Naive thymus-derived CD4-positive, alpha-beta T cell (primary cell): Measurements from ENCODE around the gene GABRB1. TPM values are rescaled to one million over a fixed set of nuclear protein-coding genes. Genes with fewer than 3 reads are reported as not detected.

ENCODE experiments used
- ATAC-seq: fragments of 150-1000 bp; cut with Tn5 transposase; 2 replicates; pipeline ENCODE4 v1.10.0; 2021; ENCODE audit warnings: mild to moderate bottlenecking, moderate library complexity
- CTCF ChIA-PET: fragments of 350-600 bp; sonication (Branson Sonifier 250); formaldehyde crosslinking; loops from one replicate; lab custom pipeline; 2021; ENCODE audit warnings: antibody characterized with exemption; lab: Charles Lee
- POLR2A ChIA-PET: fragments of 350-600 bp; sonication (Branson Sonifier 250); formaldehyde crosslinking; loops from one replicate; lab custom pipeline; 2021; ENCODE audit warnings: antibody characterized with exemption, inconsistent platforms; lab: Charles Lee
- DNase-seq, 9 donors: peaks; one replicate each; pipeline versions ENCODE4 v3.0.0 to v3.0.0-alpha.2; 2020 to 2022; ENCODE audit warnings: mixed read lengths in 1 of 9
- H3K27ac ChIP-seq: one replicate; pipeline ENCODE4 v1.7.0; 2013; ENCODE audit warnings: mild to moderate bottlenecking, low read depth, low read length, moderate library complexity
- H3K27me3 ChIP-seq, 2 donors: one replicate each; pipeline ENCODE4 v1.7.0; 2013; ENCODE audit warnings: low read length in 2 of 2, mild to moderate bottlenecking in 2 of 2, moderate library complexity in 2 of 2; ENCODE audit not compliant: control insufficient read depth in 2 of 2, insufficient read depth in 2 of 2
- H3K36me3 ChIP-seq, 3 experiments: 1 replicate in 2 of 3; 2 replicates in 1 of 3; pipeline ENCODE4 v1.7.0; 2013; ENCODE audit warnings: low read length in 3 of 3, mild to moderate bottlenecking in 3 of 3, moderate library complexity in 1 of 3; ENCODE audit not compliant: insufficient read depth in 3 of 3, control insufficient read depth in 2 of 3
- H3K4me1 ChIP-seq, 2 donors: one replicate each; pipeline ENCODE4 v1.7.0; 2013; ENCODE audit warnings: low read length in 2 of 2, mild to moderate bottlenecking in 2 of 2, moderate library complexity in 1 of 2; ENCODE audit not compliant: control insufficient read depth in 2 of 2, insufficient read depth in 2 of 2
- H3K4me3 ChIP-seq: 2 replicates; pipeline ENCODE4 v1.7.0; 2013; ENCODE audit warnings: mild to moderate bottlenecking, low read length
- H3K9me3 ChIP-seq, 3 experiments: 1 replicate in 2 of 3; 2 replicates in 1 of 3; pipeline ENCODE4 v1.7.0; 2013; ENCODE audit warnings: low read length in 3 of 3; ENCODE audit not compliant: control insufficient read depth in 2 of 3
- H3K27ac Mint-ChIP-seq, 9 donors: one replicate each; pipeline ENCODE4 v1.8.0; 2020 to 2022; ENCODE audit warnings: mixed read lengths in 9 of 9, mild to moderate bottlenecking in 8 of 9, moderate library complexity in 5 of 9, inconsistent platforms in 2 of 9
- H3K27me3 Mint-ChIP-seq, 5 donors: one replicate each; pipeline ENCODE4 v1.8.0; 2021 to 2022; ENCODE audit warnings: mixed read lengths in 5 of 5, mild to moderate bottlenecking in 1 of 5
- H3K36me3 Mint-ChIP-seq, 5 donors: one replicate each; pipeline ENCODE4 v1.8.0; 2020 to 2022; ENCODE audit warnings: mixed read lengths in 5 of 5, mild to moderate bottlenecking in 3 of 5, inconsistent platforms in 1 of 5
- H3K4me1 Mint-ChIP-seq, 7 donors: one replicate each; pipeline ENCODE4 v1.8.0; 2020 to 2022; ENCODE audit warnings: mixed read lengths in 7 of 7, mild to moderate bottlenecking in 3 of 7, inconsistent platforms in 1 of 7
- H3K4me3 Mint-ChIP-seq, 10 donors: one replicate each; pipeline ENCODE4 v1.8.0; 2020 to 2022; ENCODE audit warnings: mild to moderate bottlenecking in 10 of 10, mixed read lengths in 10 of 10, moderate library complexity in 6 of 10, inconsistent platforms in 2 of 10
- H3K9me3 Mint-ChIP-seq, 11 donors: one replicate each; pipeline ENCODE4 v1.8.0; 2020 to 2022; ENCODE audit warnings: mixed read lengths in 11 of 11, mild to moderate bottlenecking in 4 of 11, inconsistent platforms in 1 of 11, moderate library complexity in 1 of 11
- intact Hi-C, 2 donors: fragments of 100-400 bp; cut with micrococcal nuclease; formaldehyde crosslinking; loops; one replicate each; pipeline ENCODE4 v1.15.1; 2023
- polyA plus RNA-seq, 2 donors: library from polyadenylated mRNA; unstranded; fragments of 300-500 nt; fragmentation: Illumina TruSeq; gene quantifications; one replicate each; pipeline ENCODE4 v1.2.3, GENCODE V29; 2021
- total RNA-seq, 6 experiments: library from RNA in 5 of 6; stranded (reverse) in 5 of 6; gene quantifications; 1 replicate in 5 of 6; 2 replicates in 1 of 6; pipeline ENCODE4 v1.2.3 and lab custom pipeline; 2021 to 2026

The GABRB1 gene
- total and polyA plus RNA-seq, 7 experiments from 2014 or later, result not detected

DNA sequence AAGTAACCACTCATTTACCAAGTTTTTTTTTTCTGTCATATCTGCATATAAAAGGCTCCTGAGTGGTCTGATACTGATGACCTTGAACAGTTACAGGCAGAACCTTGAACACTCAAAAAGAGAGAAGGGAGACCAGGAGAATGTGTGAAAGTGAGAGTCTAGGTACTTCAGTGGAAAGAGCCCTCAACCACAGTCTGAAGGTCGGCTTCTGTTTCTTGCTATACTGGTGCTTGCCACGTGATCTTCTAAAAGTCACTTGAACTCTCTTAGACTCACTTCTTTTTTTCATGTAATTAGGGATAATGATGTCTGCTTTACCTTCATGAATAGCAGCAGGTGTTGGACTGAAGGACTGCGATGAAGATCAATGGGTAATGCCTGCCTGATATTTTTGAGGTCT is 22.8 kb downstream of the GABRB1 start:
- Mint-ChIP-seq H3K27ac (no peak overlapping the region), H3K4me1 (no peaks in the 10 kb centered on the region), H3K36me3 (no peaks in the 10 kb centered on the region), H3K27me3 (peaks cover 1 to 37% (median 25%) of the 10 kb centered on the region in 5 donors), H3K4me3 (no peak overlapping the region), H3K9me3 (peaks cover 0 to 8% (median 0%) of the 10 kb centered on the region in 11 donors)
- H3K9me3 ChIP-seq, result no peaks in the 10 kb centered on the region
- intact Hi-C loops, result no loop called here
- no peak for DNase-seq
- H3K4me1 ChIP-seq, result no peaks in the 10 kb centered on the region
- no peak overlapping the region for H3K4me3 ChIP-seq
- ATAC-seq, result no peak
- H3K27ac ChIP-seq, result no peak overlapping the region
- ChIA-PET CTCF (interaction anchor here (0.6 kb wide), 1 partner anchor 162 kb away, joined by 4 read pairs; no protein-coding TSS in a partner anchor), POLR2A (no interaction called here)
- no peaks in the 10 kb centered on the region for H3K36me3 ChIP-seq
- peaks cover 0 to 5% of the 10 kb centered on the region in 2 donors for H3K27me3 ChIP-seq

DNA sequence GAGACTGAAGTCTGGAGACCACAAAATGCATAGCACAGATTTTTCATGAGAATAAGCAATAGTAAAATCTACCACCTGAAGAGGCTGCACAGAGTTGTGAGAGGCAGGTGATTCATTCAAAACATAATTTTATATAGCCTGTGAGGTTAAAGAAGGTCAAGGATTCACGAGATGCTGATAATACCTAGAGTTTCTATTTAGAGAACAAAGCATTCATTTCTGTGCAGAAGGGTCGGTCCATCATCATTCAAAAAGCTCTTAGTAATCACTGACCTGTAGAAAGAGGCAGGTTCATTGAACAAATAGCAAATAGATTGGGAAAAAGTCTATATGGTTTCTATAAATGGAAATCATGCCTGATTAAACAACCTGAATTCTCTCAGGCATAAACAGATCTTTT is 26.6 kb downstream of the GABRB1 start:
- Histone ChIP-seq H3K27me3 (no peaks in the 10 kb centered on the region), H3K4me3 (no peak overlapping the region), H3K36me3 (no peaks in the 10 kb centered on the region), H3K9me3 (no peaks in the 10 kb centered on the region), H3K4me1 (no peaks in the 10 kb centered on the region), H3K27ac (no peak overlapping the region)
- DNase-seq (no peak), ATAC-seq (no peak)
- ChIA-PET CTCF (no interaction called here), POLR2A (no interaction called here)
- Mint-ChIP-seq H3K4me3 (no peak overlapping the region), H3K4me1 (no peaks in the 10 kb centered on the region), H3K27ac (no peak overlapping the region), H3K36me3 (no peaks in the 10 kb centered on the region), H3K9me3 (no peaks in the 10 kb centered on the region), H3K27me3 (peaks cover 0 to 15% (median 10%) of the 10 kb centered on the region in 5 donors)
- intact Hi-C loops, result no loop called here

DNA sequence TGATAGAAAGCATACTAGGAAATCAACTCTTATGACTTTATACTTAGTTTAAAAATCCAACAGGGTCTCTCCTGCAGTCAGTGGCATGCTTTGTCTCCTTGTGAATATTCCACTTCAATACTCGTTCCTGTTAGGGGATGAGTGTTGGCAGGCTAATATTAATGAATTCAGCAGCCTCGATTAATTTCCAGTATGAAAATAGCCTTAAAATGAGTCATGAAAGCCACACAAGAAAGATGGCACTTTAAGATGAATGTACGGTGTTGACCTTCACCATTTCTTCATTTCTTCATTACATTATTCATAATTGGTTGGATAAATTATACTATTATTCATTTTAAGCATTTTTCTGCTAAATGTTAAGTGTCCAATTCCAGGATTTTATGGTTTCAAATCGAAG is 29.2 kb downstream of the GABRB1 start:
- no peaks in the 10 kb centered on the region for H3K4me1 Mint-ChIP-seq
- ChIA-PET POLR2A (no interaction called here), CTCF (no interaction called here)
- Histone ChIP-seq H3K4me1 (no peaks in the 10 kb centered on the region), H3K4me3 (no peak overlapping the region), H3K27me3 (no peaks in the 10 kb centered on the region), H3K36me3 (no peaks in the 10 kb centered on the region), H3K27ac (no peak overlapping the region), H3K9me3 (no peaks in the 10 kb centered on the region)
- H3K36me3 Mint-ChIP-seq, result no peaks in the 10 kb centered on the region
- no peak overlapping the region for H3K4me3 Mint-ChIP-seq
- intact Hi-C loops, result no loop called here
- no peak overlapping the region for H3K27ac Mint-ChIP-seq
- H3K27me3 Mint-ChIP-seq, result peaks cover 0 to 20% (median 11%) of the 10 kb centered on the region in 5 donors
- no peak for ATAC-seq
- no peak for DNase-seq
- no peaks in the 10 kb centered on the region for H3K9me3 Mint-ChIP-seq

DNA sequence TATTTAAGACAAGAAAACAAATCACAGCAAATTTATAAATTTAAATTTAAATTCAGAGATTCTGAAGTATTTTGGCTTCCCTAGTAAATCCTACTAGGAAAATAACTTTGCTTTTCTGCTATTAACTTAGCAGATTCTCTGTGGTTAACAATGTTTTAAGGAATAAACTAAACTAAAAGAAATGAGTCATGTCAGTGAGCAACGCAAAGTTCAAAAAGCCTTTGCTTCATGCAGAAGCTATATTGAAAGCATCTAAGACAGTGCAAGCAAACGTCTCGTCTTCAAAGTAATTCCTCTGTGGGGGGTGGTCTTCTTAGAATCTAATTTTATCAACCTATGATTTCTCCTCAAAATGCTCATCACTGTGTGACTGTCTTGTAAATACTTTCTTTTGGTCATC is 30.1 kb downstream of the GABRB1 start:
- ATAC-seq, result no peak
- H3K4me3 Mint-ChIP-seq, result no peak overlapping the region
- Histone ChIP-seq H3K4me3 (no peak overlapping the region), H3K27me3 (no peaks in the 10 kb centered on the region), H3K27ac (no peak overlapping the region), H3K36me3 (no peaks in the 10 kb centered on the region), H3K9me3 (no peaks in the 10 kb centered on the region), H3K4me1 (no peaks in the 10 kb centered on the region)
- peaks cover 0 to 17% (median 10%) of the 10 kb centered on the region in 5 donors for H3K27me3 Mint-ChIP-seq
- intact Hi-C loops, result no loop called here
- no peaks in the 10 kb centered on the region for H3K4me1 Mint-ChIP-seq
- ChIA-PET CTCF (no interaction called here), POLR2A (no interaction called here)
- H3K9me3 Mint-ChIP-seq, result no peaks in the 10 kb centered on the region
- H3K36me3 Mint-ChIP-seq, result no peaks in the 10 kb centered on the region
- no peak for DNase-seq
- no peak overlapping the region for H3K27ac Mint-ChIP-seq

DNA sequence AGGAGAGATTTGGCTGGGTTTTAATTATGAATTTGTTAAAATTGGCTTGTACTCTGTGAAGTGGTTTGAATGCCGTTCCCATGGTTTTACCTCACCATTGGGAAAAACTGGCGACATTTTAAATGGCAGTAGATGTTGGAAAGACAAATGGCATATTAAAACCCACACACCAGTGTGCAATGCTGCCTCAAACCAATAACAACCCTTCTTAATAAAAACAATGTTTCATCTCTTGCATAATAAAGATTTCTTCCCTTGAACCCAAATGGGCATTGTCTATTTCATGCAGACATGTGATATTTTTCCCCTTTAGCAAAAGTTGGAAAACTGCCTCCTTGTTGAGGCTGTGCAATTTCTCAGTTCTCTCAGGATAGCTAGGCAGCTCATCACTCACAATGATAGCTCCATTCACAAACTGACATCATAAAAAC is 33.7 kb downstream of the GABRB1 start:
- Mint-ChIP-seq H3K4me1 (no peaks in the 10 kb centered on the region), H3K27ac (no peak overlapping the region)

DNA sequence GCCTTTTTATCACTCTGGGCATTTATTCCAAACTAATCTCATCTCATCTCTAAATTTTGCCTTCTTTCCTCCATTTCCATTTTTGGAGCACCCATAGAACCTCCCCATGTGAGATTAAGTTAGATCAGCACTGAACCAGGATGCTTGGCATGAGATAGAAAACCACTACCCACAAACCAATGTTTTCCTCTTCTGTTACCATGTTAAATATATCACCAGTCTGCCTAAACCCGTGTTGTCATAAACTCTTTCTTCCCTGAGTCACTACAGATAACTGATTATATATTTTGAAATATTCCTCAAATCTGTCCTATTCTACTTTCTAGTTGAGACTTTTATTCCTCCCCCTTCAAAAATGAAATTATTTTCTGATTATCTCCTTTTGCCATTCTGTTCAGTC is 37.6 kb downstream of the GABRB1 start:
- H3K36me3 ChIP-seq, result no peaks in the 10 kb centered on the region
- H3K27ac Mint-ChIP-seq, result no peak overlapping the region
- DNase-seq (no peak), ATAC-seq (no peak)
- intact Hi-C loops, result no loop called here
- POLR2A ChIA-PET, result no interaction called here
- peaks cover 0 to 10% (median 0%) of the 10 kb centered on the region in 11 donors for H3K9me3 Mint-ChIP-seq
- no peaks in the 10 kb centered on the region for H3K4me1 ChIP-seq
- no peak overlapping the region for H3K4me3 ChIP-seq
- no peaks in the 10 kb centered on the region for H3K4me1 Mint-ChIP-seq
- H3K27me3 Mint-ChIP-seq, result peaks cover 0 to 12% (median 10%) of the 10 kb centered on the region in 5 donors
- no peaks in the 10 kb centered on the region for H3K27me3 ChIP-seq
- no peak overlapping the region for H3K27ac ChIP-seq
- H3K9me3 ChIP-seq, result no peaks in the 10 kb centered on the region
- H3K36me3 Mint-ChIP-seq, result peaks cover 0 to 4% (median 0%) of the 10 kb centered on the region in 5 donors
- H3K4me3 Mint-ChIP-seq, result no peak overlapping the region
- CTCF ChIA-PET, result no interaction called here

More for the DNA sequence above, 33.7 kb downstream of the GABRB1 start:
- peaks cover 0 to 10% (median 0%) of the 10 kb centered on the region in 11 donors for H3K9me3 Mint-ChIP-seq
- no peak overlapping the region for H3K4me3 ChIP-seq
- H3K36me3 Mint-ChIP-seq, result no peaks in the 10 kb centered on the region
- no peaks in the 10 kb centered on the region for H3K9me3 ChIP-seq
- H3K27me3 Mint-ChIP-seq, result peaks cover 0 to 12% (median 3%) of the 10 kb centered on the region in 5 donors
- ATAC-seq (no peak), DNase-seq (no peak)
- H3K4me3 Mint-ChIP-seq, result no peak overlapping the region
- H3K27me3 ChIP-seq, result no peaks in the 10 kb centered on the region
- H3K4me1 ChIP-seq, result no peaks in the 10 kb centered on the region
- intact Hi-C loops, result no loop called here
- no peaks in the 10 kb centered on the region for H3K36me3 ChIP-seq
- CTCF ChIA-PET, result no interaction called here
- POLR2A ChIA-PET, result no interaction called here
- H3K27ac ChIP-seq, result no peak overlapping the region

DNA sequence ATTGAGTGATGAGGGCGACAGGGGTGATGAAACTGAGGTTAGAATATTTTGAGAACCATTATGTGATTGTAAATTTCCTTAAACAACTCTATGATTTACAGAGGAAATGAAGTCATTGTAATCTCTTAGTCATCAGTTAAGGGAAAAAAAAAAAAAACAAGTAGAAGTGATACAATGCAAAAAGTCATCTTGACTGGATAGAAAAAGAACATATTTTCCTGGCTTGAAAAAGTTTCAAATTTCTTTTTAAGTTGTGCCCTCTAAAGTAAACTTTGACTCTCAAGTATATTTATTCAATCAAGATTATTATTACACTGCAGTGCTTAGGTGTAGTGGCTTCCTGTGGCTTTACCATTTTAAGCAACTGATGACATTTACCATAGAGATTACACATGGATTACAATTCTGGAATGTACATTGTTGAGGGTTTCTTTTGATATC is 40.6 kb downstream of the GABRB1 start:
- no peaks in the 10 kb centered on the region for H3K9me3 ChIP-seq
- Mint-ChIP-seq H3K27ac (no peak overlapping the region), H3K36me3 (peaks cover 0 to 4% (median 0%) of the 10 kb centered on the region in 5 donors), H3K4me3 (no peak overlapping the region), H3K9me3 (peaks cover 0 to 10% (median 0%) of the 10 kb centered on the region in 11 donors), H3K27me3 (peaks cover 0 to 14% (median 11%) of the 10 kb centered on the region in 5 donors), H3K4me1 (no peaks in the 10 kb centered on the region)
- ChIA-PET CTCF (no interaction called here), POLR2A (no interaction called here)
- ATAC-seq (no peak), DNase-seq (no peak)
- no peak overlapping the region for H3K27ac ChIP-seq
- intact Hi-C loops, result no loop called here
- H3K27me3 ChIP-seq, result no peaks in the 10 kb centered on the region
- no peaks in the 10 kb centered on the region for H3K4me1 ChIP-seq
- H3K4me3 ChIP-seq, result no peak overlapping the region
- H3K36me3 ChIP-seq, result no peaks in the 10 kb centered on the region
